IMR-90 (cell line): ENCODE results near the gene IER3. TPM values are rescaled to one million over a fixed set of nuclear protein-coding genes. Genes with fewer than 3 reads are reported as not detected.

ENCODE experiments used
- ATAC-seq: fragments of 200-7000 bp; cut with Tn5 transposase; 2 replicates; pipeline ENCODE4 v1.9.1; 2020; ENCODE audit warnings: low read depth, mild to moderate bottlenecking, moderate library complexity
- BruUV-seq: library from RNA; stranded (reverse); fragments of 400-500 nt; replicated peaks from 2 replicates; lab custom pipeline; 2021; lab: Mats Ljungman, UMichigan
- CTCF ChIA-PET: fragments of 300-600 bp; formaldehyde crosslinking; extraction: SDS; loops from one replicate; lab custom pipeline; 2021; ENCODE audit warnings: antibody characterized with exemption; lab: Yijun Ruan, JAX
- POLR2A ChIA-PET: fragments of 300-600 bp; sonication (Branson Sonifier 250); formaldehyde crosslinking; loops from one replicate; lab custom pipeline; 2022; ENCODE audit warnings: antibody characterized with exemption; ENCODE audit not compliant: unreplicated experiment; lab: Charles Lee
- DNase-seq: peaks from one replicate; pipeline ENCODE4 v3.0.0; 2013
- H2AFZ ChIP-seq: replicated peaks from 2 replicates; pipeline ENCODE3; 2013; ENCODE audit warnings: low read length, mild to moderate bottlenecking; ENCODE audit not compliant: poor library complexity
- H2AK5ac ChIP-seq: 2 replicates; pipeline ENCODE4 v1.6.1; 2013; ENCODE audit warnings: low read depth, low read length, inconsistent platforms
- H2AK9ac ChIP-seq: replicated peaks from 2 replicates; pipeline ENCODE3; 2013; ENCODE audit warnings: mild to moderate bottlenecking, low read depth, low read length, moderate library complexity; ENCODE audit not compliant: poor library complexity
- H2BK120ac ChIP-seq: 2 replicates; pipeline ENCODE4 v1.6.1; 2013; ENCODE audit warnings: low read depth, low read length, inconsistent platforms
- H2BK15ac ChIP-seq: 3 replicates; pipeline ENCODE4 v1.6.1; 2013; ENCODE audit warnings: low read depth, low read length, inconsistent platforms
- H2BK20ac ChIP-seq: 2 replicates; pipeline ENCODE4 v1.6.1; 2013; ENCODE audit warnings: low read depth, mild to moderate bottlenecking, inconsistent platforms, low read length, moderate library complexity
- H2BK5ac ChIP-seq: 2 replicates; pipeline ENCODE4 v1.6.1; 2013; ENCODE audit warnings: mild to moderate bottlenecking, low read depth, low read length, inconsistent platforms; ENCODE audit not compliant: poor library complexity, severe bottlenecking
- H3K14ac ChIP-seq: replicated peaks from 2 replicates; pipeline ENCODE4 v1.6.1; 2013; ENCODE audit warnings: low read depth, low read length, inconsistent platforms
- H3K18ac ChIP-seq: 2 replicates; pipeline ENCODE4 v1.6.1; 2013; ENCODE audit warnings: low read depth, low read length, control low read depth
- H3K23ac ChIP-seq: 2 replicates; pipeline ENCODE4 v1.6.1; 2013; ENCODE audit warnings: low read depth, low read length, inconsistent platforms
- H3K27ac ChIP-seq: 2 replicates; pipeline ENCODE4 v1.5.1; 2013; ENCODE audit warnings: mild to moderate bottlenecking, control low read depth, low read length; ENCODE audit not compliant: insufficient read depth
- H3K27me3 ChIP-seq: 2 replicates; pipeline ENCODE4 v1.6.1; 2013; ENCODE audit warnings: low read length; ENCODE audit not compliant: control insufficient read depth, insufficient read depth
- H3K36me3 ChIP-seq: 2 replicates; pipeline ENCODE4 v1.6.1; 2013; ENCODE audit warnings: low read length, mixed read lengths; ENCODE audit not compliant: control insufficient read depth, insufficient read depth
- H3K4ac ChIP-seq: 2 replicates; pipeline ENCODE4 v1.6.1; 2013; ENCODE audit warnings: low read depth, low read length, inconsistent platforms
- H3K4me1 ChIP-seq: 2 replicates; pipeline ENCODE4 v1.6.1; 2013; ENCODE audit warnings: low read length, mixed read lengths; ENCODE audit not compliant: control insufficient read depth, insufficient read depth
- H3K4me2 ChIP-seq: 2 replicates; pipeline ENCODE4 v1.6.1; 2013; ENCODE audit warnings: low read depth, mild to moderate bottlenecking, control low read depth, low read length, moderate library complexity
- H3K4me3 ChIP-seq: 2 replicates; pipeline ENCODE4 v1.5.1; 2013; ENCODE audit warnings: low read depth, mild to moderate bottlenecking, control low read depth, low read length, moderate library complexity; ENCODE audit not compliant: insufficient read depth
- H3K56ac ChIP-seq: 2 replicates; pipeline ENCODE4 v1.6.1; 2013; ENCODE audit warnings: low read length, inconsistent platforms; ENCODE audit not compliant: insufficient read depth; ENCODE audit errors: extremely low read depth
- H3K79me1 ChIP-seq, 2 experiments: 2 replicates each; pipeline ENCODE4 v1.6.1; 2013; ENCODE audit warnings: low read length in 2 of 2, inconsistent platforms in 1 of 2, low read depth in 1 of 2
- H3K9ac ChIP-seq: 2 replicates; pipeline ENCODE4 v1.6.1; 2013; ENCODE audit warnings: low read depth, low read length, control low read depth
- H3K9me1 ChIP-seq: 2 replicates; pipeline ENCODE4 v1.6.1; 2013; ENCODE audit warnings: low read length, inconsistent platforms; ENCODE audit not compliant: insufficient read depth
- H3K9me3 ChIP-seq: 2 replicates; pipeline ENCODE4 v1.6.1; 2013; ENCODE audit warnings: low read length; ENCODE audit not compliant: control insufficient read depth, insufficient read depth
- H4K20me1 ChIP-seq: 2 replicates; pipeline ENCODE4 v1.6.1; 2013; ENCODE audit warnings: low read length, inconsistent platforms; ENCODE audit not compliant: insufficient read depth
- H4K5ac ChIP-seq: 2 replicates; pipeline ENCODE4 v1.6.1; 2013; ENCODE audit warnings: mild to moderate bottlenecking, low read depth, low read length, control low read depth
- H4K8ac ChIP-seq, 2 experiments: 2 replicates each; pipeline ENCODE4 v1.6.1; 2013; ENCODE audit warnings: low read depth in 2 of 2, low read length in 2 of 2, control low read depth in 1 of 2, inconsistent platforms in 1 of 2
- H4K91ac ChIP-seq: 2 replicates; pipeline ENCODE4 v1.6.1; 2013; ENCODE audit warnings: low read depth, low read length, inconsistent platforms; ENCODE audit not compliant: insufficient read depth
- ELK1 ChIP-seq: fragments of 150-350 bp; IDR thresholded peaks from 2 replicates; pipeline ENCODE4 v1.6.1; 2016; ENCODE audit warnings: low read depth, mild to moderate bottlenecking, low read length, moderate library complexity, borderline replicate concordance
- MAFK ChIP-seq: IDR thresholded peaks from 2 replicates; pipeline ENCODE4 v1.6.1; 2012; ENCODE audit warnings: low read depth, low read length, improper control_type of control experiment
- NFE2L2 ChIP-seq: fragments of 150-350 bp; IDR thresholded peaks from 2 replicates; pipeline ENCODE4 v1.6.1; 2016; ENCODE audit warnings: low read depth, mild to moderate bottlenecking, low read length
- POLR2A ChIP-seq: IDR thresholded peaks from 2 replicates; pipeline ENCODE4 v1.6.1; 2012; ENCODE audit warnings: mild to moderate bottlenecking, low read depth, low read length
- RCOR1 ChIP-seq: IDR thresholded peaks from 2 replicates; pipeline ENCODE4 v1.6.1; 2012; ENCODE audit warnings: mild to moderate bottlenecking, low read length, improper control_type of control experiment; ENCODE audit not compliant: insufficient replicate concordance
- RFX5 ChIP-seq: IDR thresholded peaks from 2 replicates; pipeline ENCODE4 v1.8.0; 2012; ENCODE audit warnings: low read depth, mild to moderate bottlenecking, low read length, moderate library complexity
- SMC3 ChIP-seq: fragments of 150-350 bp; IDR thresholded peaks from 2 replicates; pipeline ENCODE4 v1.6.1; 2016; ENCODE audit warnings: low read depth, mild to moderate bottlenecking, antibody characterized with exemption, low read length, moderate library complexity
- WGBS, 2 experiments: methylation state at CpG; one replicate each; pipeline versions ENCODE4 v1.1.5 to v1.1.7; 2013; ENCODE audit warnings: missing lambda C conversion rate in 2 of 2; ENCODE audit not compliant: insufficient read length in 1 of 2; ENCODE audit errors: extremely low coverage in 2 of 2; 5-methylcytosine and 5-hydroxymethylcytosine counted together
- dilution Hi-C: fragments of 300-500 bp; cut with HindIII; formaldehyde crosslinking; loops from one replicate; pipeline ENCODE4 v1.14.3; 2018; ENCODE audit warnings: low sequenced_read_pairs; ENCODE audit not compliant: unreplicated experiment
- in situ Hi-C: fragments of 300-500 bp; cut with MboI; formaldehyde crosslinking; loops from 3 replicates; pipeline ENCODE4 v1.14.3; 2019; ENCODE audit warnings: low sequenced_read_pairs, inconsistent platforms, mixed read lengths
- intact Hi-C: fragments of 100-400 bp; cut with micrococcal nuclease; formaldehyde crosslinking; loops from 2 replicates; pipeline ENCODE4 v1.10.0; 2022
- polyA plus RNA-seq, 3 experiments: library from polyadenylated mRNA; depleted of rRNA; stranded (reverse); fragments of >200 nt; gene quantifications; 2 replicates each; pipeline ENCODE4 v1.2.3, GENCODE V29; 2012; ENCODE audit warnings: low replicate concordance in 1 of 3
- total RNA-seq: library from RNA; depleted of rRNA; stranded (reverse); fragments of >200 nt; gene quantifications from 2 replicates; pipeline ENCODE4 v1.2.3, GENCODE V29; 2012

The IER3 gene
- total and polyA plus RNA-seq, 2 of the 4 experiments (the other 2 are of a cell fraction): 38.4 to 159 TPM

- Histone ChIP-seq H3K4ac (peak overlapping the region; percentile 60), H2BK120ac (peak overlapping the region; percentile 39; the same call in 1 of the 2 replicates), H2BK5ac (no peak overlapping the region), H3K56ac (no peak overlapping the region), H3K23ac (no peak overlapping the region), H3K14ac (no peak overlapping the region), H2AK5ac (peak overlapping the region; percentile 15; the same call in 1 of the 2 replicates), H3K9ac (no peak overlapping the region), H3K27ac (no peak overlapping the region), H3K36me3 (no peaks in the 10 kb centered on the region), H4K91ac (peak overlapping the region; percentile 23), H3K4me1 (no peaks in the 10 kb centered on the region; the same call in none of the 2 replicates), H3K9me3 (no peaks in the 10 kb centered on the region), H3K4me2 (no peak overlapping the region), H2BK15ac (peak overlapping the region; percentile 65; the same call in 2 of the 3 replicates), H2AK9ac (no peak overlapping the region), H4K5ac (no peak overlapping the region), H3K18ac (no peak overlapping the region), H3K79me1 (no peaks in the 10 kb centered on the region), H4K8ac (no peak overlapping the region; a peak in 1 of 4 replicates), H3K27me3 (no peaks in the 10 kb centered on the region), H3K9me1 (peaks cover 15% of the 10 kb centered on the region), H3K4me3 (no peak overlapping the region), H4K20me1 (no peaks in the 10 kb centered on the region), H2AFZ (no peak overlapping the region), H2BK20ac (peak overlapping the region; percentile 32; the same call in 1 of the 2 replicates)
- ATAC-seq: no peak
- in situ Hi-C loops (no loop called here), intact Hi-C loops (no loop called here), dilution Hi-C loops (no loop called here)
- BruUV-seq: no TSS peak
- ChIA-PET POLR2A (no interaction called here), CTCF (no interaction called here)
- no peak for DNase-seq
- no CpG with 5 or more reads among the region's 5 CpGs for WGBS, 2 experiments
- no peak for TF ChIP-seq POLR2A
- no peak for TF ChIP-seq NFE2L2
- no peak for TF ChIP-seq MAFK
- TF ChIP-seq RFX5: no peak
- no peak for TF ChIP-seq SMC3
- no peak for TF ChIP-seq RCOR1
- no peak for TF ChIP-seq ELK1
Observed at GRCh38 chr6:30787954-30788353, 43.6 kb upstream of the IER3 start.
